Activated effector memory CD4-positive, alpha-beta T cell treated with Interleukin-2 at 50 U/mL for 16 hours (primary cell): ENCODE results near the gene TFCP2L1.

Source experiments
- DNase-seq: peaks from one replicate; pipeline ENCODE4 v3.0.0-alpha.2; 2020

Gene TFCP2L1

GRCh38 chr2:121266543-121267106 lies 18.4 kb downstream of the TFCP2L1 start:
- DNase-seq = no peak

DNA sequence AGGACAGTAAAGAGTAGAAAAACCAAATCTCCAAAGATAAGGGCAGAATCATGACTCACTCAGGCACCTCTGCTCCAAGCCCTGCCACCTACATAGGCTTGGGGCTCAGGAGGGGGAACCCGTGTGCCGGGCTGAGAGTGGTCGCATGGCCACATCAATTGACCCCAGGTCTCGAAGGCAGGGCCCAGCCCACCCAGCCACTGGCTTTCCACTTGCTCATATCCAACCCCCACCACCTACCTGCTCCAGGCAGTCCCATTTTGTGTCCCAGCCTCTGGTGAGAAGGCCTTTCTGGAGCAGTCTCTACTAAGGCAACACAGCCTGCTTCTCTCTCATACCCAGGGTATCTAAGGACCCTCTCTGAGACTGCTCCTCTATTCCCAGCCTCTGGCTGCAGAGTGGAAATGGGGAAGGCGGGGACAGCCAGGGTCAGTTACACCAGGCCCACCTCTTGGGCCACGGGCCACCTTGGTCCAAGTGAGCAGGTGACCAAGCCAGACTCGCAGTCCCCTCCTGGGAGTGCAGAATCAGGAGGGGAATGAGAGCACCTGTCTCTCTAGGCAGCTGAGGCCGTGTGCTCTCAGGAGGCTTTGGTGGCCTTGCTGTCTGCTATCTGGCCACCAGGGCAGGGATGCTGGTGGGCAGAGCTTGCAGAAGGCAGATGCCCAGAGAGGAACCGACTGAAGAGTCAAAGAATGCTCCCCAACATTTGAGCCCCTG lies 20.8 kb downstream of the TFCP2L1 start:
- no peak for DNase-seq

GRCh38 chr2:121260370-121261154 lies 24.4 kb downstream of the TFCP2L1 start:
- no peak for DNase-seq

DNA sequence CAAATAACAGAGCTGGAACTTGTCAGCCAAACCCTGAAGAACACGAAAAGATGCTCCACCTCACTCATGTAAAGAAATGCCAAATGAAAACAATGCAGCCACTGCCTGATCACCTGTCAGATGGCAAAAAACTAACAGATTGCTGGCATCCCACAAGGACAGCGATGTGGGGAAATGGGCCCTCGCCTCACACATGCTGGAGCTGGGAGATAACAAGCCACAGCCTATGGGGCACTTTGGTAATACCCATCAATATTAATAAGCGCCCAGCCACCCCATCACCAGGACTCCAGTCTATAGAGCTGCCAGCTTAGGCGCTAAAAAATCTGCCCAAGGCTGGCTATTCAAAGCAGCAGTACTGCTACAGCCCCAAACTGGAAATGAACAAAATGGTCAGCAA lies 27.0 kb downstream of the TFCP2L1 start:
- no peak for DNase-seq

DNA sequence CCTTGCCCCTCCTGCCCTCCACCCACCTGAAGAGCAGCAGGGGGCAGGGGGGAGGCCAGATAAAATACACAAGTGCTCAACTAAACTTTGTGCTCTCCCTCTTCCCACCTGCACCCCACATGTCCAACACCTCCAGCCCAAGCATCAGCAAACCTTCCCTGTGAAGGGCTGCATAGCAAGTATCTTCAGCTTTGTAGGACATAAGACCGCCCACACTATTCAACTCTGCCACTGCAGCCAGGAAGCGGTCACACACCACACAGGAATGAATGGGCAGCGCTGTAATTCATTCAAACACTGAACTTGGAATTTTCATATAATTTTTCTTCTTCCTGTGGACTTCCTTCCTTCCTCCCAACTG lies 27.5 kb downstream of the TFCP2L1 start:
- no peak for DNase-seq

DNA sequence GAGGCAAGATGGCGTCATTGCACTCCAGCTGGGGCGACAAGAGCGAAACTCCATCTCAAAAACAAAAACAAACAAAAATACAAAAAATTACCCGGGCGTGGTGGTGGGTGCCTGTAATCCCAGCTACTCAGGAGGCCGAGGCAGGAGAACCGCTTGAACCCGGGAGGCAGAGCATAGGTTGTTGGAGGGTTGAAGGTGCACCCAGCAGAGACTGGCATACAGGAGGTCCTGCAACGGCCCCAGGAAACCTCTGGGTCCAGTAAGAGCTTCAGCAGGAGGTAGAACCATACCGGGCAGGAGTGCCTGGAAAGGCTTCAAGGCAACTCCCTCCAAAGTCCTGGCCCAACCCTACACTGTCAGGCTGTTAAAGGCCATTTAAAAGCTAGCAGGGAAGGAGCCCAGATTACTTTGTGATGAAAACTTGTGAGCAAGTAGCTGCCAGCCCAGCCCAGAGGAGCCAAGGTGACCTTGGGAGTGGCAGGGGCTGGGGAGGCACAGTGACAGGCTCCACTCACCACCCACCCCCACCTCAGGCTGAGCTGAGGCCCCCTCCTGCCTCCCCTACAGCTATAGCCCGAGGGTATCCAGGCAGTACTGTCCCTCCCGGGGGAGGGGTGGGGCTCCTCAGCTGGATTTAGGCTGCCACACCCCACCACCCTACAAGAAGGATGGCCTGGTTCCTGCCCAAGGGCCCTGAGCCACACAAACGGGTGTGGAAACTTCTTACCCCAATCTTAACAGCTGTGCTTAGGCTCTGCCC lies 28.1 kb downstream of the TFCP2L1 start:
- DNase-seq = no peak

GRCh38 chr2:121255358-121255757 lies 29.6 kb downstream of the TFCP2L1 start:
- no peak for DNase-seq

GRCh38 chr2:121254748-121255147 lies 30.3 kb downstream of the TFCP2L1 start:
- DNase-seq = no peak

DNA sequence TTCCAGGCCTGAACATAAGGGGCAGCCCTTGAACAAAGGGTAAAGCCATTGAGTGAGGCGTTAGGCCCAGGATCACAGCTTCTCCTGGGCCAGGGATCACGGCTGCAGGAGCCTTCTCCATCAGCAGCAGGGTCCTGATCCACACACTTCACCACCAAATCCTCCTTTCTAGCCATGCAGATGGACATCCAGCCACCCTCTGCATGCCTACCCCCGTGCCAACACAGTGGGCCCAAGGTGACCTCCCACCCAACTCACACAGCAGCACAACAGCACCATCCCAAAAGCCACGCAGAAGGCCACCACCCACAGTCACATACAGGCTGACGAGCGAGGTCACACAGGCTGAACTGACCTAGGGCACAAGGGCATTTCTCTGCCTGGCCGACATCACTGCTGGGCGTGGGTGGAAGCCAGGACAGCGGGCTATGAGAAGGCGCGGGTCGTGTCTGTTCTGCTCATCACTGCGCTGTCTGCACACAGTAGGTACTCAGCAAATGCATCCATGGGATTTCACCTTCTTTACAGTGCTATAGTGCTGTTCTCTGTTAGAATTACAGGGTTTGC lies 31.2 kb downstream of the TFCP2L1 start:
- no peak for DNase-seq

DNA sequence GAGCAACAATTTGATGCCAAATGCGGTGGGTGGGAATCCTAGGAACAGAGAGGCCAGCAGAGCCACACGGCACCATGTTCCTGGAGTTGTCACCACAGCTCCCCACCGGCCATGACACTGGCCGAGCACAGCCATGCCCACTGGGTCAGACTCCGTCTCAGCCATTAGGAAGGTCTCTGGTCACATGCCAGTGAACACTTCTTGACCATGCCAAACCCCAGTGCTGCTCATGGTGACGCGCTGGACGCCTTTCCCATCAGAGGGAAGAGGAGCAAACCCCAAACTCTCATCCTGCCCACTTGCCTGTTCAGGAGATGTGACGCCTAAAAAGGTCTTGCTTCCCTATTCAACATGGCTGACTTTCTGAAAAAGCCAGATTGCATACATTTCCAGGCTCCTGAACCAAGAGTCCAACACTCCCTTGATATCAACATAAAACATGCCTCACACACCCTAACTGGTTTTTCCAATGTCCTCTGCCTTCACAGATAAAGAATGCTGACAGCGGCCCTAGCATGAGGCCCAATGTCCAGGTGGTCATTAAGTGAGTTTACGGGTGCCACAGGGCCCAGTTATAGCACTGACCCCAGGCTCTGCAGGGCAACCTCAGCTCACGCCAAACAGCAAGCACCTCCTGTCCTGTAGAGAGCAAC lies 31.9 kb downstream of the TFCP2L1 start:
- DNase-seq = no peak

GRCh38 chr2:121251497-121251896 lies 33.5 kb downstream of the TFCP2L1 start:
- DNase-seq = no peak

- DNase-seq = no peak
Observed at GRCh38 chr2:121248766-121249343, 36.1 kb downstream of the TFCP2L1 start.

GRCh38 chr2:121247971-121248370 lies 37.0 kb downstream of the TFCP2L1 start:
- DNase-seq = no peak

DNA sequence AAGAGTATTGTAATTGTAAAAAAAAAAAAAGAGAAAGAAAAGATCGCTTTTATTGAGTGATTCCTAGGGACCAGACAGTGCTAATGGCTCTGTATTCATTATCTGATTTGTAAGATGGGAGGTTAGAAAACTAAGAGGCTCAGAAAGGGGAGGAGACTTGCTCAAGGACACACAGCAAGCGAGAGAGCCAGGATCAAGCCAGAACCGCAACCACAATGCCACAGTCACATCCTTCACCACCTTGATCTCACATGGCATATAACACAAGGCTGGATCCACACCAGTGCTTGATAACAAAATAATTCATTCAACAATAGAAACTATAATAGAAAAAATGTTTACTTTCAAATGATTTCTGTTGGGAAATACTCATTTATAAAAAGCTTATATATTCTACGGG lies 37.5 kb downstream of the TFCP2L1 start:
- DNase-seq = no peak

DNA sequence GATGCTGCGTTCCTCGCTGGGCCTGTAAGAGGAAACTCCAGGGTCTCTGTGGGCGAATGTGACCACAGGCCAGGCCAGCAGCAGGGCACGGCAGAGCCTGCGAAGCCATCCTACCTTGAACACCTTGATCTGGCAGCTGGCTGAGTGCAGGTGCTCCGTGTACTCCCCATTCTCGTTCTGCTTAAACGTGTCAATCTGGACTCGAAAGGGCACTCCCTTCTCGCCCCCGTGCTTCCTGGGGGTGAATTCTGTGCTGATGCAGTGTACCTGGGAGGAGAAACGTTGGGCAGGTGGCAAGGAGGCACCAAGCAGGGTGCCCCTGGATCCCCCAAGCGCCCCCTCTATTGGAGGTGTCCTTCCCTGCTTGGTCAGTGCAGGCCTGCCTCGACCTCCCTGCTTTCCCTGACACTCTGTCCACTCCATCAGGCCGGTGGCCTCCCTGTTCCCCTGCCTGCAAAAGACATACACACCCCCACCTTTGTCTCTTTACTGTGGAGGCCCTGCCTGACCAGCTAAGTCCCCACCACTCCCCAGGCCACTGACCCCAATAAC lies 38.2 kb downstream of the TFCP2L1 start:
- no peak for DNase-seq

- no peak for DNase-seq
Observed at GRCh38 chr2:121245913-121246312, 39.1 kb downstream of the TFCP2L1 start.

GRCh38 chr2:121245120-121245820 lies 39.7 kb downstream of the TFCP2L1 start:
- DNase-seq = no peak

DNA sequence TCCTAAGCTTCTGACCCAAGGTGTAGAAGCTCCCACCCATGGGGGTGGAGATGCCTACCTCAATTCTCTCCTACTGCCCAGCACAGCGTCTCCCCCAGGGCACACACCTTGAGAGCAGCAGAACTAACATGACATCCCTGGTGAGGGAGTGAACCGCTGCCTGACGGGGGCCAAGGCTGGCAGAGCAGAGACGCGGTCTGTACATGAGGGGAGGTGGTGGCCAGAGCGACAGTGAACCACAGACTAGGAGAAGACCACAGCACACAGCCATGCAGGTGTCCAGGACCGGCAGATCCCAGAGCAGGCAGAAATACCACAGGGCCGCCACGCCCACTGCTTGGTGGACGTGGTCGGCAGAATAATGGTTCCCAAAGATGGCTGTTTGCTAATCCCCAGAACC lies 40.4 kb downstream of the TFCP2L1 start:
- DNase-seq = no peak

DNA sequence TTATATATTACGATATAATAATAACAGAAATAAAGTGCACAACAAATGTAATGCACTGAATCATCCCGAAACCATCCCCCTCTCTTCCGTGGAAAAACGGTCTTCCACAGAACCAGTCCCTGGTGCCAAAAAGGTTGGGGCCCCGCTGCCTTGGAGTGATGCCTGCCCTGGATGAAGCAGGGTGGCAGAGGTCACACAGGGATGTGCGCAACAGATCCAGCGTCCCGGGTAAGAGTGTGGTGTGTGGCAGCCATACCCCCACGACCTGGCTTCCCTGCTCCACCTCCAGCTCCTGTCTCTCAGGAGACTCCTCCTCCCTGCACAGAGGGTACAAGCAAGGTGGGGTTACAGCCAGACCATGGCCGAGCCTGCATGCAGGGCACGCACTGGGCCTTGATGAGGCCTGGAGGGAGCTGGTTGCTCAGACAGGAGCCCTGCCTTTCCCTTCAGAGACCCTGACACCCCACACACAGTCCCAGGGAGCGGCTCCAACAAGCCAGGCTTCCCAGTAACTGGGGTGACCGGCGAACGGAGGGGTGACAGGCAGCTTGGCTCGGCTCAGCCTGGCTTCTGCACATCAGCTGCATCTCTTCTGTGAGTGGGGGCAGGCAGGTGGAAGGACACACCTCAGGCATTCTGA lies 41.1 kb downstream of the TFCP2L1 start:
- DNase-seq = no peak

- no peak for DNase-seq
Observed at GRCh38 chr2:121242976-121243375, 42.0 kb downstream of the TFCP2L1 start.
